ENCODE results near the gene RARG.

Gene RARG

GRCh38 chr12:53267306-53267998 lies 35.4 kb upstream of the RARG start:
- TF ChIP-seq CTCF (conservative IDR thresholded peaks at IDR 0.05; ENCODE audit: low read depth, low read length) = no peak
- H3K4me2 ChIP-seq = peak overlapping the region; percentile 94
- H4K20me1 ChIP-seq (ENCODE audit: insufficient read depth) = no peaks in the 10 kb centered on the region
- peak overlapping the region; percentile 31 for H3K27ac ChIP-seq
- peak overlapping the region; percentile 66; the same call in 1 of the 2 replicates for H3K9ac ChIP-seq
- H3K4me1 ChIP-seq (ENCODE audit: low read depth, poor library complexity, severe bottlenecking) = peaks cover 30% of the 10 kb centered on the region
- no peaks in the 10 kb centered on the region; the same call in 1 of the 2 replicates for H3K36me3 ChIP-seq (ENCODE audit: insufficient read depth)
- peak overlapping the region; percentile 71 for H3K4me3 ChIP-seq (IDR thresholded peaks at IDR 0.05; ENCODE audit: insufficient read depth, low read depth, low read length)
- peak overlapping the region; percentile 81 for H2AFZ ChIP-seq (ENCODE audit: low read depth)
- H3K27me3 ChIP-seq (ENCODE audit: insufficient read depth, low read depth) = no peaks in the 10 kb centered on the region
- peaks cover 23% of the 10 kb centered on the region for H3K79me2 ChIP-seq (ENCODE audit: insufficient read depth, low read depth)

- no peaks in the 10 kb centered on the region for H3K27me3 ChIP-seq (ENCODE audit: insufficient read depth, low read depth)
- no peak overlapping the region for H3K9ac ChIP-seq
- TF ChIP-seq CTCF (conservative IDR thresholded peaks at IDR 0.05; ENCODE audit: low read depth, low read length) = no peak
- H2AFZ ChIP-seq (ENCODE audit: low read depth) = no peak overlapping the region
- peaks cover 23% of the 10 kb centered on the region for H3K79me2 ChIP-seq (ENCODE audit: insufficient read depth, low read depth)
- no peaks in the 10 kb centered on the region; the same call in 1 of the 2 replicates for H3K36me3 ChIP-seq (ENCODE audit: insufficient read depth)
- no peak overlapping the region for H3K27ac ChIP-seq
- no peaks in the 10 kb centered on the region for H4K20me1 ChIP-seq (ENCODE audit: insufficient read depth)
- H3K4me2 ChIP-seq = no peak overlapping the region
- H3K4me1 ChIP-seq (ENCODE audit: low read depth, poor library complexity, severe bottlenecking) = peaks cover 29% of the 10 kb centered on the region
- H3K4me3 ChIP-seq (IDR thresholded peaks at IDR 0.05; ENCODE audit: insufficient read depth, low read depth, low read length) = no peak overlapping the region
Observed at GRCh38 chr12:53265783-53266182, 33.8 kb upstream of the RARG start.

- H3K4me2 ChIP-seq = no peak overlapping the region
Observed at GRCh38 chr12:53259891-53260290, 27.9 kb upstream of the RARG start.

More at GRCh38 chr12:53259891-53260290, 27.9 kb upstream of the RARG start:
- H2AFZ ChIP-seq (ENCODE audit: low read depth) = no peak overlapping the region
- no peak overlapping the region for H3K4me3 ChIP-seq (IDR thresholded peaks at IDR 0.05; ENCODE audit: insufficient read depth, low read depth, low read length)
- no peak overlapping the region for H3K9ac ChIP-seq
- H3K36me3 ChIP-seq (ENCODE audit: insufficient read depth) = no peaks in the 10 kb centered on the region
- no peak overlapping the region for H3K27ac ChIP-seq
- no peak for TF ChIP-seq CTCF (conservative IDR thresholded peaks at IDR 0.05; ENCODE audit: low read depth, low read length)
- H4K20me1 ChIP-seq (ENCODE audit: insufficient read depth) = no peaks in the 10 kb centered on the region
- H3K27me3 ChIP-seq (ENCODE audit: insufficient read depth, low read depth) = no peaks in the 10 kb centered on the region
- no peaks in the 10 kb centered on the region for H3K4me1 ChIP-seq (ENCODE audit: low read depth, poor library complexity, severe bottlenecking)
- H3K79me2 ChIP-seq (ENCODE audit: insufficient read depth, low read depth) = no peaks in the 10 kb centered on the region; the same call in 1 of the 2 replicates
